NCI-H146 (cell line): ENCODE results near the gene STXBP6.

ENCODE experiments used
- DNase-seq: peaks from one replicate; lab custom pipeline; 2025; lab: John Stamatoyannopoulos, UW

Gene STXBP6

GRCh38 chr14:24885410-24885913, 164.5 kb downstream of the STXBP6 start:
- DNase-seq: no peak

- no peak for DNase-seq
These were observed 166.4 kb downstream of the STXBP6 start for GRCh38 chr14:24883576-24883975.

DNA sequence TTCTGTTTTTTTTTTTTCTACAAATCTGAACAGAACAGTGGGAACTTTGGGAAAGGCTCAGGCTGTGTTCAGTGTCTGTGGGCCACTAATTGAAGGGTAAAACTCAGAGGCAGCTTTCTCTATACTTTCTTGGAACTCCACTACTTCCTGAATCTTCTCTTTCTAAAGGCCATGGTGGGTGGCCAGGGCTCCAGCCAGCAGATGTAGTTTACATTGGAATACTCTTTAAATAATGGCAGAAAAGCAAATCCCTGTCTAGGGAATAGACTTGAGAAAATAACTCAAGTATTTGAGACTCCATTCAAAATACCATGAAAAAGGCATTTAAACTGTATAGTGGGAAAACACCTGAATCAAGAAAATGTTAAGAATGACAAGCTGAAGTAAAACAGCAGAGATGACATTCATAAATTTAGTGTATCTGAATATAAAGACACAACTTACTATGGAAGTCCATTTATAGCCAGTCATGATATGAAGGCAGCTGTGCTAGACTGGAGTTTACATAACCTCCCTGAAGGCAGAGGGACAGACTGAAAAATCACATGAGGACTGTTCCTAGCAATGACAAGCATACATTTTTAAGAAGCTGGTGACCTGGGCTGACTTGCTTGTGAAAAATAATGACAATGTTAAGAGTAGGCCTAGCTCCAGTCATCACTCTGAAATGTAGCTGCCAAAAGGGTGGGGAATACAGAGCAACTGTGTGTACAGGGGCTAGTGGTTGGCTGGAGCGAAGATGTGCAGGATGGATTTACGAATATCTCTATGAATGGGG, 168.6 kb downstream of the STXBP6 start:
- no peak for DNase-seq

GRCh38 chr14:24880689-24881088, 169.3 kb downstream of the STXBP6 start:
- DNase-seq: no peak

DNA sequence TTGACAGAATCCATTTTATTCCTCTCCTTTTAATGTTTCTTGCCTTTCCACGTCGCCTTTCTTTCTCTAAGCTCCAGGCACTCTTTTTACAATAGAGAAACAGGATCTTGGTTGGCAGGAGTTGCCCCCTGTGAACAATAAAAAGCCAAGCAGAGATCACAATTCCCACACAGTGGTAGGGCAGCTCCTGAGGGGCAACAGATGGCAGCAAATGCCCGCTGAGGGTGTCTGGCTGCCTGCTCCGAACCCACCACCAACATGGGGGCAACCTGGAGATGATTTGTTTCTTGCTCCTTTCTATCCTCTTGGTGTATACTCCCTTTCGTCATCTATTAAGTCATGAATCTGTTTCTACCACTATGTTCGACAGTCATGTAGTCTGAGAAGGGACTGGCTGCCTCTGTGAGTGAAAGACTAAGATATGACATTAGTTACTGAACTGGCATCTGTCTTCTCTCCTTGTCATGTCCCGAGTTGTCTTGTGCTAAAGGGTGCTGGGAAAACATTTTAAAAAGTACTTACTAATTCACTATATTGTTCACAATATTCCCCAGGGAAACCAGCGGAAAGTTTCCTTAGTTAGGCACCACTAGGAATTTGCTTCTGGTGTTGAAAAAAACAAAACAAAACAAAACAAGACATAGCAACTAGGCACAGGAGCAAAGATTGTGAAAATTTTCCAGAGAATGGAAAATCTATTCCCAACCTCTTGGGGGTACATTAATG, 170.1 kb downstream of the STXBP6 start:
- DNase-seq: no peak

DNA sequence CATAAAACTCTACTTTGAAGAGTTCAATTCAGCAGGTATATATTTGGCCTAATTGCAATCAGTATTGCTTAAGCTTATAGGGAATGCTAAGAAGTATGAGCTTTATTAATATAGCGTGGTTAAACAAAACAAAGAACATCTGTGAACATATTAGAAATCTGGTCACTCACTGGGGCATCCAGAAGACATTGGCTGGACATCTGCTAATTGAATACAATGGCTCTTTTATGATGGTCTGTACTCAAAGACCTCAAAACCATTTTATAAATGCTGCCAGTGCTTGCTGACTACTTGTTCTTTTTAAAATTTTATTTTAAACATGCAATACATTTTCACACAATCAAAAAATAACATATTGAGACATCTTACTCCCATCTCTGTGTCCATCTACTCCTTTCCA, 173.0 kb downstream of the STXBP6 start:
- DNase-seq: no peak

GRCh38 chr14:24875991-24876878, 173.7 kb downstream of the STXBP6 start:
- no peak for DNase-seq

GRCh38 chr14:24875203-24875838, 174.6 kb downstream of the STXBP6 start:
- no peak for DNase-seq

GRCh38 chr14:24874514-24875202, 175.3 kb downstream of the STXBP6 start:
- DNase-seq: no peak

GRCh38 chr14:24873551-24873950, 176.4 kb downstream of the STXBP6 start:
- DNase-seq: no peak

GRCh38 chr14:24870949-24871701, 178.8 kb downstream of the STXBP6 start:
- no peak for DNase-seq

- DNase-seq: no peak
These were observed 181.6 kb downstream of the STXBP6 start for GRCh38 chr14:24868389-24868788.

- DNase-seq: no peak
These were observed 183.8 kb downstream of the STXBP6 start for GRCh38 chr14:24866067-24866639.

GRCh38 chr14:24863968-24864684, 185.8 kb downstream of the STXBP6 start:
- DNase-seq: no peak

DNA sequence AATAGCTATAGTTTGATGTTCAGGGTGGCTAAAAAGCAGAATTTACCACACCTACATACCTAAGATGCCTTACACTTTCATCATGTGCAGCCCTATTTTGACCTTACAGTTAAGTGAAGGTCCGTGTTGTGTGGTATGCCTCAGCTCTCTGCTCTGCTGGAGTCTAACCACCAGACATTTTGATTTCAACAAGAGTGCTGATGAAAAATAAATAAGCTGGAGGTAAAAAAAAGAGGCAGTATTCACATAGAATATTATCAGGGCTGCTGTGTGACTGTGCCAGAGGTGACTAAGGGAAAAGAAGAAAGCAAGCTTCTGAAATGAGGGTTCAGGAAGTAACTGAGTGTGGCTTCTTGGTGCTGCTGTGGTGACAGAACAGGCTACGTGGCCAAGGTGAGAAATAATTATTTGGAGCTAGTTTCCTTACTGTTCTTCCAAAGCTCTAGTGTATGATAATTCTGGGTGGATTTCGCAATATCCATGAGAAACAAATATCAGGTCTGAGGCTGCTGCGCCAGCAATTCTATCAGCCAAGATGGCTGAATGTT, 188.8 kb downstream of the STXBP6 start:
- no peak for DNase-seq

GRCh38 chr14:24859559-24859958, 190.4 kb downstream of the STXBP6 start:
- DNase-seq: no peak

GRCh38 chr14:24858684-24859083, 191.3 kb downstream of the STXBP6 start:
- DNase-seq: no peak

- DNase-seq: no peak
These were observed 191.9 kb downstream of the STXBP6 start for GRCh38 chr14:24858052-24858451.

DNA sequence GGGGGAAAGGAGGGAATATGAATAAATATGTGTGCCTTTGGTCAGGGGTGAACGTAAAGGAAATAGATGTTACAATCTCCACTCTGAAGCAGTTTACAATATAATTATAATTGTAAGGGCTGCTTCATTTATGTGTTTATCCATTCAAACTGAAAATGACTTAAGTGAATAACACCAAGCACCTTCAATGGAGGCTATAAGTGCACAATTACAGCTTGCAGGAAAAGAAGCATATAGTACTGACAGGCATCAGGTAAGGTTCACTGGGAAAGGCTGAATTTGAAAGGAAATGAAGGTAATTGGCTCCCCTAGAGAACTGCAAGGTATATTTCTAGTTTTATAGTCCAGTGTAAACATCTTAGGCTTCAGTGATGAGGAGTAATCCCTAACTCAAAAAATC, 192.7 kb downstream of the STXBP6 start:
- DNase-seq: no peak
